ENCODE measurements around the gene DNAJA4.

DNAJA4 gene

DNA sequence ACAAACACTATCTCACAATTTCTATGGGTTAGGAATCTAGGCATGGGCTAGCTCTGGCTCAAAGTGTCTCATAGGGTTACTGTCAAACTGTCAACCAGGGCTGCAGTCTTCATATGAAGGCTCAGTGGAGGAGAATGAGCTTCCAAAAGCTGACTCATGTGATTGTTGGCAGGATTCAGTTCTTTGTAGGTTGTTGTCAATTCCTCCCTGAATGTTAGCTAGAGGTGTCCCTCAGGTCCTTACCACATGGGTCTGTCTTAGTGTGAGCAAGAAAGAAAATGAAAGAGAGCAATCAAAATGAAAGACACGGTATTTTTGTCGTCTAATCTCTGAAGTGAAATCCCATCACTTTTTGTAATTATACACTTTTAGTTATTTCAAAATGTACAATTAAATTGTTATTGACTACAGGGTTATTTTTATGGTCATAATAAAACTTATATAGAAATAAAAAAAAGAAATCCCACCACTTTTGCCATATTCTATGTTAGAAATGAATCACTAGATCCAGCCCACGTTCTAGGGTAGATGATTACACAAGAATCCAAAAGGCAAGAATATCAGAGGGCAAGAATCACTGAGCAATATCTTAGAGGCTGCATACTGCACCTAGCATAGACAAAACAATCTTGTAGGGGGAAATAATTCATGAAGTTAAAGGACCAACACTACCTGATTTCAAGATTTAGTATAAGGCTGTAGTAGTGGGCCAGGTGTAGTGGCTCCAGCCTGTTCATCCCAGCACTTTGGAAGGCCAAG lies 38.4 kb upstream of the DNAJA4 start:
- TF ChIP-seq, protein P1, sequence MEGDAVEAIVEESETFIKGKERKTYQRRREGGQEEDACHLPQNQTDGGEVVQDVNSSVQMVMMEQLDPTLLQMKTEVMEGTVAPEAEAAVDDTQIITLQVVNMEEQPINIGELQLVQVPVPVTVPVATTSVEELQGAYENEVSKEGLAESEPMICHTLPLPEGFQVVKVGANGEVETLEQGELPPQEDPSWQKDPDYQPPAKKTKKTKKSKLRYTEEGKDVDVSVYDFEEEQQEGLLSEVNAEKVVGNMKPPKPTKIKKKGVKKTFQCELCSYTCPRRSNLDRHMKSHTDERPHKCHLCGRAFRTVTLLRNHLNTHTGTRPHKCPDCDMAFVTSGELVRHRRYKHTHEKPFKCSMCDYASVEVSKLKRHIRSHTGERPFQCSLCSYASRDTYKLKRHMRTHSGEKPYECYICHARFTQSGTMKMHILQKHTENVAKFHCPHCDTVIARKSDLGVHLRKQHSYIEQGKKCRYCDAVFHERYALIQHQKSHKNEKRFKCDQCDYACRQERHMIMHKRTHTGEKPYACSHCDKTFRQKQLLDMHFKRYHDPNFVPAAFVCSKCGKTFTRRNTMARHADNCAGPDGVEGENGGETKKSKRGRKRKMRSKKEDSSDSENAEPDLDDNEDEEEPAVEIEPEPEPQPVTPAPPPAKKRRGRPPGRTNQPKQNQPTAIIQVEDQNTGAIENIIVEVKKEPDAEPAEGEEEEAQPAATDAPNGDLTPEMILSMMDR (IDR thresholded peaks at IDR 0.05; ENCODE audit: low read depth, low read length) = no peak
- DNase-seq (ENCODE audit: extremely low read depth, low read depth) = no peak

DNA sequence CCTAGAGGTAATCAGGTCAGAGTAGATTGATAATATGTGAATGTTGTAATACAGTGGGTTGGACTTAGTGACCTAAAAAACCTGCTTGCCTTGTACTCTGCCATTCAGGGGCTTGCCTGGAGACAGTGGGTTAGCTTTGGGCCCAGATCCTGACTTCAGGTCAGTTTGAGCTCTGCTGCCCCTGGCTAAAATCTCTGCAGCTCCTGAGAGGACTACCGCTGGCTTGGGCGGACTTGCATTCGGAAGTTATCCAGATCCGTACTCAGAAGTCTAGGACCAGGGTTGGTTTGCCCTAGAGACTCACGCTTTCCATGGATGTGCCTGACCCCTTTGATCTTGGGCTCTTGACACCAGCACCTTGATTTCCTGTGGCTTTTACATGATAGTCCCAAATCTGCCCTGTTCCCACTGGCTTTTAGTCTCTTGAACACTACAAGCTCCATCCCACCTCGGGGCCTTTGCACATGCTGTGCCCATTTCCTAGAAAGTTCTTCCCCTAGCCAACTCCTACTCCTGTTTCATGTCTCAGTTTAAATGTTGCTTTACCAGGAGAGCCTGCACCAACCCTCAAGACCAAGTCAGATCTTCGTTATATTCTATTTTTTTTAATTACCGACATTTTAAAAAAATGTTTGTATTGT lies 35.9 kb upstream of the DNAJA4 start:
- DNase-seq (ENCODE audit: extremely low read depth, low read depth) = no peak
- TF ChIP-seq, protein P1 (IDR thresholded peaks at IDR 0.05; ENCODE audit: low read depth, low read length) = no peak

DNA sequence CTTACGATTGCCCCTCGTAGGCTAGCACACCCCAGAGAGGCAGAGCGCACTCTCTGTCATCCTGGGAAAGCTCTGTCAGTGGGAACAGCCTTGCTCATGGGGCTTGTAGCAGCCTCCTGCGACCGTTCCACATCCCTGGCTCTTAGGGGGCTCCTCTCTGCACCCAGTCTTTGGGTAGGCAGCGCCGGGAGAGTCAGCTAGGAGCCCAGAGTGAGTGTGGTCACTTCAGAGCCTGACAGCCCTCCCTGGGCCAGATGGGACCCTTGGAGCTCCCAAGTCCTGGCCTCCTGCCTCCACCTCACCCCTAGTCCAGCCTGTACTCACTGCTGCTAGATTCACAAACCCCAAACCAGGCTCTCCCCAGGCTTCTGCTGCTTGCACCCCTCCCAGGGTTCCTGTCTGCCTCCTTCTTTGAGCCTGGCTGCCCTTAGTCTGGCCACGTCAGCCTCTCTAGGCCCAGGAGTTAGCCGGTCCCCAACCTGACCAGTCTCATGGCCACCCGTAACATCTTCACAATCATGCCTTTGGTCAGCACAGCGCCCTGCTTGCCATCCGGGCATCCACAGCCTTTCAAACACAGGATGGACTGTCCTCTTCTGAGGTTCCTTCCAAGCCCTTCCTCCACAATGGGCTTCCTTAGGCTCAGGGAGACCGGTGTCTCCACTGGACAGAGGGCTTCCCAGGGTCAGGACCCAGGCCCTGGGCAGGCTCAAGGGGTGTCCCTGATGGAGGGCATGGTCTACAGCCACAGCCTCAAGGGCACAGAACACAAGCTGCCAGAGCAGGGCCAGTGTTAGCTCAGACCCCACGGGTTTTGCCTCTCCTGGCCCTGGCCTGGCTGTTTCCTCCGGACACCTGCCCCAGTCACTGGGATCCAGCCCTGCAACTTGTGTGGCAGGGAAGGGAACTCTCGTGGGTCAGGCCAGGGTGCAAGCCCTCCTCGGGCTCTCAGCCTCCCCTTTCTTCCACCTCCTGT lies 34.6 kb upstream of the DNAJA4 start:
- TF ChIP-seq, protein P1 (IDR thresholded peaks at IDR 0.05; ENCODE audit: low read depth, low read length) = no peak
- no peak for DNase-seq (ENCODE audit: extremely low read depth, low read depth)

DNA sequence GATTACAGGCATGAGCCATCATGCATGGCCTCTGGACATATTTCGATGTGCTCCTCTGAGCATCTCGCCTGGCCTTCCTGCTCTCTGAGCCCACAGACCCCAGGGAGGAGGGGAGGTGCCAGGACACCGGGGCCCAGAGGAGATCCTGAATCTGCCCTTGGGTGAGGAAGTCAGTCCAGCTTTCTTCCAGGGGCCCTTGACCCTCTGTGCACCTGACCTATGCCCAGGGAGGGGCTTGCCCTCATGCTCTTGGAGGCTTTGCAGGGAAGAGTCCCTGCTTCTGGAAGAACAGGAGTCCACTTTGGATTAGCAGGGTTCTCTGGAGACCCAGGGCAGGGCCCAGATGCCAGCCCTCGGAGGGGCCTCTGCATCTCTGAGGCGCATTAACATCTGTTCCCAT lies 31.4 kb upstream of the DNAJA4 start:
- no peak for DNase-seq (ENCODE audit: extremely low read depth, low read depth)
- TF ChIP-seq, protein P1 (IDR thresholded peaks at IDR 0.05; ENCODE audit: low read depth, low read length) = no peak

DNA sequence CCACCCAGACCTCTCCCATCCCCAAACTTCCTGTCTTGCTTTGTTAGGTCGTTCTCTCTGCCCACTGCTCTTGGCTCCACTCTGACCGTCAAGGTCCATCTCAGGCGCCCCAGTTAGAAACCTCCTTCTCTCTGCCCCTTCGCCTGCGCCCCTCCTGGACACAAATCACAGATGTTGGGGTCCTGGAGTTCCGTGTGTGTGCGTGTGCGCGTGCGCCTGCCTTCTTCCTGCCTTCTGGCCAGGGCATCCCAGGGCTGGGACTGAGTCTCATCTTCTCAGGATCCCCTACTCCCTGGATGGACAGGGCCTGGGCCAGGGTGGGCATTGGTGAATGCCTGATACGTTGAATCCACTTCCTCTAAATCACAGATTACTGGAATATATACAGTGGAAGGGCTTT lies 30.9 kb upstream of the DNAJA4 start:
- DNase-seq (ENCODE audit: extremely low read depth, low read depth) = no peak
- TF ChIP-seq, protein P1 (IDR thresholded peaks at IDR 0.05; ENCODE audit: low read depth, low read length) = no peak

DNA sequence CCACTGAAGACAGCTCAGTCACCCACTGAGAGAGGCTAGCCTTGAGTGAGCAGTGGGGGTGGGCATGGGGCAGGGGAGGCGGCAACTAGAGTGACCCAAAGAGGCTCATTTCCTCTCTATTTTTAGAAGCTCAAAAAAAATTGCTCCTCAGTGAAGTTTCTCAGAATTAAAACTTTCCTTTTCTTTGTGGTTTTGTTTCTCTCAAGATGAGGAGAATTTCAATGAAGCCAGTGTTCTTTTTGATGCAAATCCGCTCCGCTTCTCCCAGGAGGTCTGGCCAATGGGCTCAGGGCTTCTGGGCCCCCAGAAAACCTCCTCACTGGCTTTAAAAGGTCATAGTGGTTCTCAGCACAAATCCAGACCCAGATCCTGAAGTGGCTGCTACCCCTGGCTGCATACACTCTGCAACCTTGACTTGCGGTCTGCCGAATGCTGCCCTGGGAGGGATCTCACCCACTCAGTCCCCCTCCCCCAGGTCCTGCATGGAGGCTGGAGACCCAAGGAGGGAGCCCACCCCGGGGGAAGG lies 29.8 kb upstream of the DNAJA4 start, which contains the start of gene ACSBG1:
TSS of gene ACSBG1 (minus strand) at position 51 of the 526 bp plus-strand sequence. CDS start 64 bp downstream, outside the sequence.
- TF ChIP-seq, protein P1 (IDR thresholded peaks at IDR 0.05; ENCODE audit: low read depth, low read length) = no peak
- no peak for DNase-seq (ENCODE audit: extremely low read depth, low read depth)

Data from AG09319 (cell line).